NB4 (cell line): ENCODE measurements around the gene CTIF.

ENCODE experiments used
- DNase-seq: peaks from one replicate; pipeline ENCODE4 v3.0.0; 2010; ENCODE audit warnings: low read depth
- H3K4me3 ChIP-seq: one replicate; pipeline ENCODE4 v1.5.1; 2011; ENCODE audit warnings: mild to moderate bottlenecking, low read depth, low read length, moderate library complexity
- MAX ChIP-seq: IDR thresholded peaks from 2 replicates; pipeline ENCODE4 v1.6.1; 2011; ENCODE audit warnings: low read depth, low read length
- MYC ChIP-seq: IDR thresholded peaks from 2 replicates; pipeline ENCODE4 v1.6.1; 2011; ENCODE audit warnings: low read depth, low read length
- POLR2A ChIP-seq: IDR thresholded peaks from 2 replicates; pipeline ENCODE4 v1.6.1; 2011; ENCODE audit warnings: mild to moderate bottlenecking; ENCODE audit not compliant: insufficient read length; ENCODE audit errors: extremely low read depth
- TF ChIP-seq, protein P1 (sequence below): IDR thresholded peaks from one replicate; pipeline ENCODE4 v1.5.1; 2012; ENCODE audit warnings: low read depth, low read length

CTIF gene

DNA sequence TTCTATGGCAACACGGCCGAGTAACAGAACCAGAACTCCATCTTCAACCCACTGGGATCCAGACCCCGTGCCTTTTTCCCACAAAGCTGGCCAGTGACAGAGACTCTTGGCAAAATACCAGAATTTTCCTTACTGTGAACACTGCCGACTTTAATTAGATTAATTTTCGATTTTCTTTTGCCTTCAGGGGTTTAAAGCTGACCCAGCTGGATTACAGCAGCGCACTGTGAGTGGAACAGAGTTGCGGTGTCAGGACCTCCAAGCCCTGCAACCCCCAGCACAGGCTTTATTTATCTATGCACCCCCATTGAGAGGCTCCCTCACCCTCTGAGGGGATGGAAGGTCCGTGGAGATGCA is 36.4 kb downstream of the CTIF start:
- DNase-seq = no peak
- no peak overlapping the region for H3K4me3 ChIP-seq
- TF ChIP-seq MYC (no peak), MAX (no peak), POLR2A (no peak)
- TF ChIP-seq, protein P1, sequence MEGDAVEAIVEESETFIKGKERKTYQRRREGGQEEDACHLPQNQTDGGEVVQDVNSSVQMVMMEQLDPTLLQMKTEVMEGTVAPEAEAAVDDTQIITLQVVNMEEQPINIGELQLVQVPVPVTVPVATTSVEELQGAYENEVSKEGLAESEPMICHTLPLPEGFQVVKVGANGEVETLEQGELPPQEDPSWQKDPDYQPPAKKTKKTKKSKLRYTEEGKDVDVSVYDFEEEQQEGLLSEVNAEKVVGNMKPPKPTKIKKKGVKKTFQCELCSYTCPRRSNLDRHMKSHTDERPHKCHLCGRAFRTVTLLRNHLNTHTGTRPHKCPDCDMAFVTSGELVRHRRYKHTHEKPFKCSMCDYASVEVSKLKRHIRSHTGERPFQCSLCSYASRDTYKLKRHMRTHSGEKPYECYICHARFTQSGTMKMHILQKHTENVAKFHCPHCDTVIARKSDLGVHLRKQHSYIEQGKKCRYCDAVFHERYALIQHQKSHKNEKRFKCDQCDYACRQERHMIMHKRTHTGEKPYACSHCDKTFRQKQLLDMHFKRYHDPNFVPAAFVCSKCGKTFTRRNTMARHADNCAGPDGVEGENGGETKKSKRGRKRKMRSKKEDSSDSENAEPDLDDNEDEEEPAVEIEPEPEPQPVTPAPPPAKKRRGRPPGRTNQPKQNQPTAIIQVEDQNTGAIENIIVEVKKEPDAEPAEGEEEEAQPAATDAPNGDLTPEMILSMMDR = no peak

DNA sequence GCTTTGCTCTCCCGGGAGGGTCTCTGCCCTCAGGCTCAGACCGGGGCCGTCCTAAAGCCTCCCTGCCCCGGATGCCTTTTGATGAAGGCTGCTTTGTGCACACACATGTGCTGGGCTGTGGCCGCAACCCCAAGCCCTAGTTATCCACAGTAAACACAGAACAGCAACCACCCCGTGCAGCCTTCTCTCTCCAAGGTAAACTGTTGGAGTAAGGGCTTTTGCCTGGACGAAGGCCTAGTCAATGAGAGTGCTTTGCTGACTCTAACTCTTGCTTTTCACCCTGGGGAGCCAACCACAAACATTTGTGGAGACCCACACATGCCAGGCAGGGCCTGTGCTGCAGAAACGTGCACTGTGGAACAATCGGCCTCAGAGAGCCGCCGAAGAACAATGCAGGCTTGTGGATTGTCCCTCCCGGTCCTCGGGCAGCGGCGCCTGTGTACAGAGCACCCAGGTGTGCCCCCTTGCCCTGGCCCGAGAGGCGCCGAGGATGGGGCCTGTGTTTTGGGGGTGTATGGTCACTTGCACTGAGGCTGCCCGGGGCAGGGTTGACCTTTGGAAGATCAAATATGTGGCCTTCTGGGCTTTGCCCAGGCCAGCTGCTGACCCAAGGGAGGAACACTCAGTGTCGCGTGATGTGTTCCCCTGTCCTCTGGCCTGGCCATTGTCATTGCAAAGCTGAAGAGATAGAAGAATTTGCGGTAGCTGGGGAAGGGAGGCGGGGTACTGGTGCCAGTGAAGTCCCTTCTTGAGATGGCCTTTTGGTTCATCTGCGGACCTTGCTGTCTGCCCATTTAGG is 37.0 kb downstream of the CTIF start:
- H3K4me3 ChIP-seq = no peak overlapping the region
- no peak for DNase-seq
- TF ChIP-seq, protein P1 = no peak
- TF ChIP-seq POLR2A = no peak
- no peak for TF ChIP-seq MAX
- TF ChIP-seq MYC = no peak

DNA sequence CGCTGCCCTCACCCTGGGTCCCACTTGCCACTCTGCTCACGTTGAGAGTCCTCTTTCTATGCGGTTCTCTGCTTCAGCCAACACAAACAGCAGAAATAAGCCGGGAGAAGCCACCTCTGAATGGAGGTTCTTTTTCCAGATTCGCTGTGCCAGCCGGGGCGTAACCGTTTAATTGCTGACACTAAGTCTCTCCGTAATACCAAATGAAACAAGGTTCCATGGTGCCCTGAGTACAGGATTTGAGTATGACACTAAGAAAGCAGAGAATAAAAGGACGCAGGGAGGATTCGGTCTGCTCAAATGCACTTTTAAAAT is 37.6 kb downstream of the CTIF start:
- no peak overlapping the region for H3K4me3 ChIP-seq
- TF ChIP-seq POLR2A = no peak
- no peak for TF ChIP-seq MAX
- TF ChIP-seq, protein P1 = no peak
- no peak for TF ChIP-seq MYC
- no peak for DNase-seq

GRCh38 chr18:48577478-48578190 is 38.8 kb downstream of the CTIF start:
- TF ChIP-seq, protein P1 = no peak
- TF ChIP-seq MAX (no peak), POLR2A (no peak), MYC (no peak)
- DNase-seq = no peak

DNA sequence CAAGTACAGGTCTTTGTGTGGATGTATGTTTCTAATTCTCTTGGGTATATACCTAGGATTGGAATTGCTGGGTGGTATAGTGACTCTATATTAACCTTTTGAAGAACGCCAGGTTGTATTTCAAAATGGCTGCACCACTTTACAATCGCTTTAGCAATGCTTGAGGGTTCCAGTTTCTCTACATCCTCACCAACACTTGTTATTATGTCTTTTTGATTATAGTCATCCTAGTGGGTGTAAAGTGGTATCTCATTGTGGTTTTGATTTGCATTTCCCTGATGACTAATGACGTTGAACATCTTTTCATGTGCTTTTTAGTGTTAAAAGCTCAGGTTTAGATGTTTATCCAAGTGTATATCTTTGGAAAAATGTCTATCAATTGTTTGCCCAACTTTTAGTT is 39.5 kb downstream of the CTIF start:
- TF ChIP-seq MYC (no peak), MAX (no peak), POLR2A (no peak)
- TF ChIP-seq, protein P1 = no peak
- no peak for DNase-seq
- H3K4me3 ChIP-seq = no peak overlapping the region

More at GRCh38 chr18:48577478-48578190, 38.8 kb downstream of the CTIF start:
- no peak overlapping the region for H3K4me3 ChIP-seq
